Endodermal cell (in vitro differentiated cells): ENCODE data around the gene FBXW11. TPM values are rescaled to one million over a fixed set of nuclear protein-coding genes. Genes with fewer than 3 reads are reported as not detected.

ENCODE experiments used
- DNase-seq: peaks from one replicate; pipeline ENCODE4 v3.0.0-alpha.2; 2017
- H3K27ac ChIP-seq: 2 replicates; pipeline ENCODE4 v1.5.1; 2013; ENCODE audit warnings: mild to moderate bottlenecking, low read depth, low read length, moderate library complexity
- H3K27me3 ChIP-seq: 2 replicates; pipeline ENCODE4 v1.6.1; 2013; ENCODE audit warnings: mild to moderate bottlenecking, low read length, moderate library complexity; ENCODE audit not compliant: insufficient read depth, control insufficient read depth, poor library complexity, severe bottlenecking
- H3K36me3 ChIP-seq: 2 replicates; pipeline ENCODE4 v1.7.0; 2013; ENCODE audit warnings: mild to moderate bottlenecking, low read length, moderate library complexity; ENCODE audit not compliant: control insufficient read depth, insufficient read depth
- H3K4me1 ChIP-seq: one replicate; pipeline ENCODE4 v1.7.0; 2013; ENCODE audit warnings: low read length; ENCODE audit not compliant: control insufficient read depth, insufficient read depth
- H3K4me3 ChIP-seq: 2 replicates; pipeline ENCODE4 v1.5.1; 2013; ENCODE audit warnings: mild to moderate bottlenecking, low read length, moderate library complexity
- H3K9ac ChIP-seq: 2 replicates; pipeline ENCODE4 v1.6.1; 2013; ENCODE audit warnings: mild to moderate bottlenecking, low read length, moderate library complexity; ENCODE audit not compliant: poor library complexity, severe bottlenecking; ENCODE audit errors: extremely low read depth
- H3K9me3 ChIP-seq: 2 replicates; pipeline ENCODE4 v1.6.1; 2013; ENCODE audit warnings: mild to moderate bottlenecking, low read length, moderate library complexity; ENCODE audit not compliant: control insufficient read depth
- H3K27ac Mint-ChIP-seq: 2 replicates; pipeline ENCODE4 v1.8.0; 2020; ENCODE audit warnings: mixed read lengths
- H3K27me3 Mint-ChIP-seq: 2 replicates; pipeline ENCODE4 v1.8.0; 2021; ENCODE audit warnings: mild to moderate bottlenecking, mixed read lengths; ENCODE audit not compliant: insufficient read depth
- H3K36me3 Mint-ChIP-seq: 2 replicates; pipeline ENCODE4 v1.8.0; 2020; ENCODE audit warnings: low read depth, mixed read lengths
- H3K4me1 Mint-ChIP-seq: 2 replicates; pipeline ENCODE4 v1.8.0; 2020; ENCODE audit warnings: mixed read lengths
- H3K4me3 Mint-ChIP-seq: 2 replicates; pipeline ENCODE4 v1.8.0; 2020; ENCODE audit warnings: mild to moderate bottlenecking, moderate library complexity, mixed read lengths
- H3K9me3 Mint-ChIP-seq: 2 replicates; pipeline ENCODE4 v1.8.0; 2020; ENCODE audit warnings: mild to moderate bottlenecking, mixed read lengths
- WGBS, 2 experiments: methylation state at CpG; one replicate each; pipeline versions ENCODE4 v1.1.5 to v1.1.7; 2013; ENCODE audit warnings: missing lambda C conversion rate in 2 of 2, mixed read lengths in 1 of 2; ENCODE audit not compliant: insufficient coverage in 1 of 2, insufficient read length in 1 of 2; 5-methylcytosine and 5-hydroxymethylcytosine counted together
- total RNA-seq, 2 donors: library from RNA; stranded (reverse); fragmentation: NEBNext Ultra II Directional in 1 of 2; extraction: Animal tissue kit (Norgen Biotek cat#: 25700) in 1 of 2; gene quantifications; 2 replicates in 1 of 2; 3 replicates in 1 of 2; pipeline ENCODE4 v1.2.1, GENCODE V29; 2021
- TF ChIP-seq, protein P1 (sequence below): fragments of 200-600 bp; sonication (generic); conservative IDR thresholded peaks from 2 replicates; pipeline ENCODE4 v1.5.0; 2021; ENCODE audit warnings: antibody characterized with exemption, mild to moderate bottlenecking

The FBXW11 gene
- total RNA-seq, 2 donors from 2014 or later, result 42.2 to 49.4 TPM

DNA sequence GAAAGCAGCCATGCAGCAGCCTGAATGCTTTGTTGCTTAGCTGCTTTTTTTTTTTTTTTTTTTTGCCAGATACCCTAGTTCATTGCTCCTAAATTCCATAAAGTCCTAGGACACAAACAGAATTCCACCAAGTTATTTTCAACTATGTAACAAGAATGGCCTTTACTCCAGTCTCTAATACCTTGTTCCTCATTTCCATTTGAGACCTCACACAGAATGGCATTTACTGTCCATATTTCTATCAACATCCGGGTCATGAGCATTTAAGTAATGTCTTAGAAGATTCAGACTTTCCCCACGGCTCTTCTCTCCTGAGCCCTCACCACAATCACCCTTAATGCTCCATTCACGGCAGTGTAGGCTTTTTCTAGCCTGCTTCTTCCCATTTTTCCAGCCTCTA, 31.7 kb upstream of the FBXW11 start:
- DNase-seq, result no peak
- no peaks in the 10 kb centered on the region for H3K4me1 Mint-ChIP-seq
- no peak overlapping the region for H3K9ac ChIP-seq
- H3K27ac Mint-ChIP-seq, result no peak overlapping the region
- 84 to 90% methylated on average over 3 of the region's 3 CpGs for WGBS, 2 experiments
- H3K27me3 ChIP-seq, result no peaks in the 10 kb centered on the region
- no peaks in the 10 kb centered on the region for H3K36me3 ChIP-seq
- H3K27ac ChIP-seq, result no peak overlapping the region
- peaks cover 2% of the 10 kb centered on the region for H3K36me3 Mint-ChIP-seq
- H3K4me1 ChIP-seq, result no peaks in the 10 kb centered on the region
- H3K9me3 Mint-ChIP-seq, result peaks cover 10% of the 10 kb centered on the region
- no peak overlapping the region for H3K4me3 Mint-ChIP-seq
- no peaks in the 10 kb centered on the region for H3K9me3 ChIP-seq
- TF ChIP-seq, protein P1, sequence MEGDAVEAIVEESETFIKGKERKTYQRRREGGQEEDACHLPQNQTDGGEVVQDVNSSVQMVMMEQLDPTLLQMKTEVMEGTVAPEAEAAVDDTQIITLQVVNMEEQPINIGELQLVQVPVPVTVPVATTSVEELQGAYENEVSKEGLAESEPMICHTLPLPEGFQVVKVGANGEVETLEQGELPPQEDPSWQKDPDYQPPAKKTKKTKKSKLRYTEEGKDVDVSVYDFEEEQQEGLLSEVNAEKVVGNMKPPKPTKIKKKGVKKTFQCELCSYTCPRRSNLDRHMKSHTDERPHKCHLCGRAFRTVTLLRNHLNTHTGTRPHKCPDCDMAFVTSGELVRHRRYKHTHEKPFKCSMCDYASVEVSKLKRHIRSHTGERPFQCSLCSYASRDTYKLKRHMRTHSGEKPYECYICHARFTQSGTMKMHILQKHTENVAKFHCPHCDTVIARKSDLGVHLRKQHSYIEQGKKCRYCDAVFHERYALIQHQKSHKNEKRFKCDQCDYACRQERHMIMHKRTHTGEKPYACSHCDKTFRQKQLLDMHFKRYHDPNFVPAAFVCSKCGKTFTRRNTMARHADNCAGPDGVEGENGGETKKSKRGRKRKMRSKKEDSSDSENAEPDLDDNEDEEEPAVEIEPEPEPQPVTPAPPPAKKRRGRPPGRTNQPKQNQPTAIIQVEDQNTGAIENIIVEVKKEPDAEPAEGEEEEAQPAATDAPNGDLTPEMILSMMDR, result no peak
- H3K4me3 ChIP-seq, result no peak overlapping the region
- no peaks in the 10 kb centered on the region for H3K27me3 Mint-ChIP-seq

DNA sequence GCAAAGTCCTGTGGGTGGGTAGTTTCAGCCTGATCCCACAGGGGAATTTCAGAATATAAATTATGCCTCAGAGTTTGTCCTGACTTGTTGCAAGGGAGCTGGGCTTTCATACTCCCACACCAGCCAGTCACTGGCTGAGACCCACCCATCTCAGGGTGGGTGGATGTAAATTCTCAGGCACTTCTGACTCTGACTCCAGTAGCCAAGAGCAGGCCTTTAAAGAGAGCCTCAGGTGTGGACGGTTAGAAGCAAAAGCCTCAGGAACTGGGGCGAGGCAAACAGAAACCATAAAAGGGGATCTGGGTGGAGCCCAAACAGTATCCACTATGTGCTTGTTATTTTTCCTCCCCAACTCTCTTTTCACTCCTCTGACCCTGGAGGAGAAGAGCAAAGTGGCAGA, 28.6 kb upstream of the FBXW11 start:
- H3K4me3 Mint-ChIP-seq, result no peak overlapping the region
- H3K27ac Mint-ChIP-seq, result no peak overlapping the region
- H3K27me3 Mint-ChIP-seq, result no peaks in the 10 kb centered on the region
- no peaks in the 10 kb centered on the region for H3K27me3 ChIP-seq
- H3K9me3 Mint-ChIP-seq, result peaks cover 36% of the 10 kb centered on the region
- no peak overlapping the region for H3K27ac ChIP-seq
- no peaks in the 10 kb centered on the region for H3K4me1 Mint-ChIP-seq
- peaks cover 6% of the 10 kb centered on the region for H3K36me3 Mint-ChIP-seq
- peaks cover 23% of the 10 kb centered on the region for H3K9me3 ChIP-seq
- WGBS, 2 experiments, result 81 to 83% methylated on average over 2 of the region's 2 CpGs
- TF ChIP-seq, protein P1, result no peak
- no peak overlapping the region for H3K9ac ChIP-seq
- no peak for DNase-seq
- no peak overlapping the region for H3K4me3 ChIP-seq
- H3K36me3 ChIP-seq, result no peaks in the 10 kb centered on the region
- no peaks in the 10 kb centered on the region for H3K4me1 ChIP-seq

DNA sequence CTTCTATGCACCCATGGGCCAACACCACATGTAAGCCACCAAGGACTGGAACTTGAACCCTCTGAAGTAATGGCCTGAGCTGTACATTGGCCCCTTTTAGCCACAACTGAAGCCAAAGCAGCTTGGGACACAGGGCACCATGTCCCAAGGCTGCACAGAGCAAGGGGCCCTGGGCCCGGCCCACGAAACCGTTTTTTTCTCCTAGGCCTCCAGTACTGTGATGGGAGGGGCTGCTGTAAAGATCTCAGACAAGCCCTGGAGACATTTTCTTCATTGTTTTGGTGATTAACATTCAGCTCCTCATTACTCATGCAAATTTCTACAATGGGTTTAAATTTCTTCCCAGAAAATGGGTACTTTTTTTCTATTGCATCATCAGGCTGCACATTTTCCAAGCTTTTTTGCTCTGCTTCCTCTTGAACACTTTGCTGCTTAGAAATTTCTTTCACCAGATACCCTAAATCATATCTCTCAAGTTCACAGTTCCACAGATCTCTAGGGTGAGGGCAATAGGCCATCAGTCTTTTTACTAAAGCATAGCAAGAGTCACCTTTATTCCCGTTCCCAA, 25.5 kb upstream of the FBXW11 start:
- Histone ChIP-seq H3K9me3 (peaks cover 23% of the 10 kb centered on the region), H3K4me1 (no peaks in the 10 kb centered on the region), H3K9ac (no peak overlapping the region), H3K36me3 (no peaks in the 10 kb centered on the region), H3K4me3 (no peak overlapping the region), H3K27ac (no peak overlapping the region), H3K27me3 (no peaks in the 10 kb centered on the region)
- TF ChIP-seq, protein P1, result no peak
- no peak for DNase-seq
- H3K4me1 Mint-ChIP-seq, result no peaks in the 10 kb centered on the region
- no peaks in the 10 kb centered on the region for H3K27me3 Mint-ChIP-seq
- H3K27ac Mint-ChIP-seq, result no peak overlapping the region
- no peak overlapping the region for H3K4me3 Mint-ChIP-seq
- H3K36me3 Mint-ChIP-seq, result peaks cover 4% of the 10 kb centered on the region
- WGBS, 2 experiments, result 95 to 97% methylated on average over 3 to 4 of the region's 4 CpGs
- H3K9me3 Mint-ChIP-seq, result peaks cover 27% of the 10 kb centered on the region
